22Rv1 (cell line): ENCODE data around the gene SMC6.

Experiments
- H3K27ac ChIP-seq: fragments of 450-650 bp; 2 replicates; pipeline ENCODE4 v1.5.1; 2017
- CTCF ChIP-seq: fragments of 450-650 bp; IDR thresholded peaks from 2 replicates; pipeline ENCODE4 v1.5.1; 2017; ENCODE audit warnings: mild to moderate bottlenecking
- ZFX ChIP-seq: fragments of 450-650 bp; IDR thresholded peaks from 2 replicates; pipeline ENCODE4 v1.6.1; 2017; ENCODE audit warnings: antibody characterized with exemption, borderline replicate concordance

Gene SMC6

GRCh38 chr2:17652681-17653394 lies 100.8 kb downstream of the SMC6 start:
- no peak overlapping the region for H3K27ac ChIP-seq
- TF ChIP-seq CTCF (no peak), ZFX (no peak)

GRCh38 chr2:17649026-17649425 lies 104.6 kb downstream of the SMC6 start:
- no peak overlapping the region for H3K27ac ChIP-seq
- TF ChIP-seq ZFX: no peak
- no peak for TF ChIP-seq CTCF

GRCh38 chr2:17648581-17648980 lies 105.0 kb downstream of the SMC6 start:
- no peak for TF ChIP-seq ZFX
- no peak for TF ChIP-seq CTCF
- H3K27ac ChIP-seq: no peak overlapping the region

GRCh38 chr2:17646838-17647701 lies 106.5 kb downstream of the SMC6 start:
- no peak overlapping the region for H3K27ac ChIP-seq

GRCh38 chr2:17646081-17646554 lies 107.5 kb downstream of the SMC6 start:
- H3K27ac ChIP-seq: no peak overlapping the region
- peak; percentile 91 for TF ChIP-seq CTCF
- TF ChIP-seq ZFX: no peak

More at GRCh38 chr2:17646838-17647701, 106.5 kb downstream of the SMC6 start:
- no peak for TF ChIP-seq ZFX
- no peak for TF ChIP-seq CTCF

- H3K27ac ChIP-seq: no peak overlapping the region
- no peak for TF ChIP-seq ZFX
- TF ChIP-seq CTCF: no peak
Measured at GRCh38 chr2:17644997-17645720, 108.5 kb downstream of the SMC6 start.
